GM12892 (cell line): Measurements from ENCODE around the gene THADA.

Experiments used
- POLR2A ChIP-seq: IDR thresholded peaks from 2 replicates; pipeline ENCODE4 v1.6.1; 2011; ENCODE audit warnings: low read depth, low read length, control low read depth
- POLR2AphosphoS5 ChIP-seq: IDR thresholded peaks from 2 replicates; pipeline ENCODE4 v1.6.1; 2011; ENCODE audit warnings: low read depth, low read length, control low read depth

DNA sequence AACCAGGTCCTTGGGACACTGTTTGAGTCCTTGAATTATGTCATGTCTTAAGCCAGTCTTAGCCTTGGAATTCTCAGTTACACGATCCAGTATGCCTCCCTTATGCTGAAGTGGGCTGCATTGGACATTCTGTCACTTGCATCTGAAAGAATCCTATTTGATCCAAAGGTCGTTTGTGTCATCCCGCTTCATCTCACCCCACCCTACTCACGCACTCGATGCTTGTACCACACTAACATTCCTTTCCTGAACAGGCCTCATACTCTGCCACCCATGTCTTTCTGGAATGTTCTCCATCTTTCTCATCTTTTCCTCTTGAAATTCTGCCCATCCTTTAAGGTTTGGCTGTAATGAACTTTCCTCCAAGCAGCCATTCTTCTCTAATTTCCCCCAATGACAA lies 341.5 kb downstream of the THADA start:
- TF ChIP-seq POLR2A (no peak), POLR2AphosphoS5 (no peak)
